Fibroblast of upper back skin (primary cell): Measurements from ENCODE around the gene LURAP1L.

Source experiments
- DNase-seq: peaks from one replicate; pipeline ENCODE4 v3.0.0-alpha.2; 2013

LURAP1L gene

DNA sequence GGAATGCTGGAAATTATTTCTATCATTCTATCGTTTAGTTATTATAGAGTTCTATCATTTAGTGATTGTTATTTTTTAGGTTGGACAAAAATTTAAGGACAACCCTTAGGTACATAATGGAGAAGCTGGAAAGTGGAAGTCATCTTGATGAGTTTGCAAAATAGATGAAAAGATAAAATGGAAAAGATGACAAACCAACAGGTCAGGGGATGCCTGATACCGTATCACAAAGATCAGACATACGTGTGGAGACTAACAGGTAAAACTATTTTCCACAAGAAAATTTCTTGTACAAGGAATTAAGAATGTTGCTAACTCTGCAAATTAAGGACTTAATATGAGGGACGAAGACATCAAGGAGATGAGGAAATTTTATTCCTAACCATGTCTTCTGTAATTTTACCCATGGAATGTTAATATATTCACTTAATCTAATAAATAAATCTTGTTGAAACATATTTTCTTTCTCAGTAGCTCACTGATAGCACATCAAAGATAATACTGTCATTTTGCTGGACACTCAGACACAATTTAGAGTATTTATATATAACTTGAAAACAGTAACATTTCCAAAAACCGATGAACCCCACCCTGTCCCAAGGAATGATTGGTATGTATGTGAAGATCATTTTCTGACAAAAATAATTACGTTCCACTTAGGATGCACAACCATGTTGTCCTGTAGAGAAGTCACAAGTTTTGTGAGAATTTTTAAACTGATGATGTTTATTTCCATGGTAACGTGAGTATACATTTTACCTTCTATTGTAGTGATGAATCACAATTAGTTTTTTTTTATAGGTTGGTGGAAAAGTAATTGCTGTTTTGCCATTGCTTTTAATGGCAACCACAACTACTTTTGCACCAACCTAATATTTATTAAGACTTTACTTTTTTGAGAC lies 2.6 kb downstream of the LURAP1L start:
- no peak for DNase-seq

DNA sequence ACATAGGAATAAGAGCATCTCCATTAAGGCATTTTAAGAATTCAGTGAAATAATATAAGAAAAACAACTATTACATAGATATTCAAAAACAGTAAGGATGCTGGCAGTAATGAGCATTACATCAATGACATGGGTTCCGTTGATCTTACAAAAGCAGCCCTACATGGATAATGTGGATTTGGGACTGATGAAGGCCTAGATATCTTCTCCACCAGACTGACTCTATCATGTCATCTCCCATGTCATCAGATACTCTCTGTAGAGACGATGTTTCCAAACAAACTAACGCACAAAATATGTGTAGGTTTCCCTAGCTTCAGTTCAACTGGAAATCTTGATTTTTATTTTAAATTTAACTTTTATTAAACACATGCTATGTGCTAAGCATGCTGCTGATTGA lies 3.6 kb downstream of the LURAP1L start:
- no peak for DNase-seq

DNA sequence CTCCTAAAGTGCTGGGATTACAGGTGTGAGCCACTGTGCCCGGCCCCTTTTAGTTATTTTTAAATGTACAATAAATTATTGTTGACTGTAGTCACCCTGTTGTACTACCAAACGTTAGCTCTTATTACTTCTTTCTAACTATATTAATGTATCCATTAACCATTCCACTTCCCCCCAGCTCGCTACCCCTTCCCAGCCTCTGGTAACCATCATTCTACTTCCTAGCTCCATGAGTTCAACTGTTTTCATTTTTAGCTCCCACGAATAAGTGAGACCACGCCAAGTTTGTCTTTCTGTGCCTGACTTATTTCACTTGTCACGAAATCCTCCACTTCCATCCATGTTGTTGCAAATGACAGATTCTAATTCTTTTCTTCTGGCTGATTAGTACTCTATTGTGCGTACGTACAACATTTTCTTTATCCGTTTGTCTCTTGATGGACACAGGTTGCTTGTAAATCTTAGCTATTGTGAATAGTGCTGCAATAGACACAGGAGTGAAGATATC lies 6.5 kb downstream of the LURAP1L start:
- no peak for DNase-seq

DNA sequence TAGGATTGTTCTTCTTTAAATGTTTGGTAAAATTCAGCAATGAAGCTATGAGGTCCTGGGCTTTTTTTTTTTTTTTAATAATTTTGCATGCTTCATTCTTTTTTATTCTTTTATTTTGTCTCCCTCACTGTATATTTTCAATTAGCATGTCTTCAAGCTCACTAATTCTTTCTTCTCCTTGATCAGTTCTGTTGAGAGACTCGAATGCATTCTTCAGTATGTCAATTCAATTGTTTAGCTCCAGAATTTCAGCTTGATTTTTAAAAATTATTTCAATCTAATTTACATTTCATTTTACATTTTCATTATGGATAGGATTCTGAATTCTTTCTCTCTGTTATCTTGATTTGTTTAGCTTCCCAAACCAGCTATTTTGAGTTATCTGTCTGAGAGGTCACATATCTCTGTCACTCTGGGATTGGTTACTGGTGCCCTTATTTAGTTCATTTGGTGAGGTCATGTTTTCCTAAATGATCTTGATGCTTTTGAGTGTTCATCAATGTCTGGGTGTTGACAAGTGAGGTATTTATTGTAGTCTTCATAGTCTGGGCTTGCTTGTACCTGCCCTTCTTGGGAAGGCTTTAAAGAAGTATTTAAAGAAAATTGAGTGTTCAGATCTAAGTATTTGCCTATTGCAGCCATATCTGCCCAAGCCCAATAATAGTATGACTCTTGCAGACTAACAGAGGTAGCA lies 9.1 kb downstream of the LURAP1L start:
- DNase-seq, result no peak

DNA sequence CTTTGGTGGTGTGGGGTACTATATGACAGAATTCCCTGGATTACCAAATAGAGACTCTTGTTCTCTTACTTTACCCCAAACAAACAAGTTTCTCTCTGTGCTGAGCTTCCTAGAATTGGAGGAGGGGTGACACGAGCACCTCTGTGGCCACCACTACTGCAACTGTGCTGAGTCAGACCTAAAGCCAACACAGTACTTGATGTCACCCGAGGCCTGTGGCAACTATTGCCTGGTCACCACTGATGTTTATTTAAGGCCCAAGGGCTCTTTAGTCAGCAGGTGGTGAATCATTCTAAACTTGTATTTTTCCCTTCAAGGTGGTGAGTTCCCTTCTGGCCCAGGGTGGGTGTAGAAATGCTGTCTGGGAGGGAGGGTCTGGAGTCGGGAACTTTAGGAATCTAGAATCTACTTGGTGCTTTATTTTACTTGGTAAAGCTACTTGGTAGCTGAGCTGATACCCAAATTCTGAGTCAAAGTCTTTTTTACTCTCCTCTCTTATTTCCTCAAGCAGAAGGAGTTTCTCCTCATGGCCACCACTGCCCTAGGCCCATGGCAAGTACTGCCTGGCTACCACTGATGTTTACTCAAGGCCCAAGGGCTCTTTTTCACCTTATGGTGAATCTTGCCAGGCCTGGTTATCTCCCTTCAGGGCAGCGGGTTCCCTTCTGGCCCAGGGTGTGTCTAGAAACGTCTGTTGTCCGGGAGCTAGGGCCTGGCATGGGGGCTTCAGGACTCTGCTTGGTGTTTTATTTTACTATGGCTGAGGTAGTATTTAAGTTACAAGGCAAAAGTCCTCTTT lies 9.8 kb downstream of the LURAP1L start:
- peak; percentile 75 for DNase-seq

DNA sequence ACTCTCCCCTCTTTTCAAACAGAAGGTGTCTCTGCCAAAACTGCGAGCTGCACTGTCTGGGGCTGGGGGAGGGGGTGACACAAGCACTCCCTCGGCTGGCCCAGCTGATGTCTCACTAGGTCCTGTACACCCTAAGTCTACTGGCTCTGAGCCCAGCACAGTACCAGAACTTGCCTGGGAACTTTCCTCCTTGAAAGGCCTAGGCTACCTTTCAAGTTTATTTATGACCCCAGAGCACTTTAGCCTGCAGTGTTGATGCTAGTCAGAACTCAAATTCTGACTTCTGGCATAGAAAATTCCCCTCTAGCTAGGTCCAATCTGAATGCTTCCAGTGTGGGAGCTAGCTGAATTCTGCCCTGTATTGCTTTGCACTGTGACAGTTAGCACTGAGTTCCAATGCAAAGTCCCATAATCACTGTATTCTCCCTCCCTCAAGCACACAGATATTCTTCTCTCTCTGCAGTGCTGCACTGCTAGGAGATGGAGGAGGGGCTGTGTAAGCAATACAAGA lies 10.5 kb downstream of the LURAP1L start:
- DNase-seq, result peak; percentile 44

DNA sequence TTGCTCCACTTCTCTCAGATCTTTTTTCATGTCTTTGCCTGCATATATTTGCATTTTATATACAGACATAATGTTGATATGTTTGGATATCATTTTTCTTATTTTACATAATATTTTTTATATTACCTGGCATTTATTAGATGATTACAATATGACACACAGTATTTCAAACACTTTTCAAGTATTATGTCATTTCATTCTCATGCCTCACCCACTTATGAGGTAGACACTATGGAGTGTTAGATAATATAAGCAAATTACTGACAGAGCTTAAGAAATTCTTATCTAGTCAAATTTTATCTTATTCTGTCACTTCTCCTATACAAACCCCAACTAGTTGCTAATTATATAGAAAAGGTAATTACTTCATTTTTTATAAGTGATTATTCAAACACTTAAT lies 11.1 kb downstream of the LURAP1L start:
- no peak for DNase-seq

DNA sequence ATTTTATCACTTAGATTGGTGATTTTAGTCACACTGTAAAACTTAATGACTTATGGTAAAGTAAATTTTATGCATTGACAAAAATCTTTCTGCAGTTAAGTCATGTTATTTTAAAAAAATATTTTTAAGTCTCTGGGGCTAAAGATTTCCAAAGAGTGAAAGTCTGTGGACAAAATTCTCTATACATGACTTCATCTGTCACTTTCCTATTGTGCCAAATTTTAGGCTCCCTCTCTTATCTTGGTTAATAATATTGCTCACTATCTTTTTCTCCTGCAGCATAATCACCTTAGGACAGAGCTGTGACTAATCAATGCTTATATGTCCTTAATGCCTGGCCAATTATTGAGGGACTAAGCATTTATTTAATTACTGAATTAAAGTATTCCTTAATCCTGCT lies 15.2 kb downstream of the LURAP1L start:
- no peak for DNase-seq

DNA sequence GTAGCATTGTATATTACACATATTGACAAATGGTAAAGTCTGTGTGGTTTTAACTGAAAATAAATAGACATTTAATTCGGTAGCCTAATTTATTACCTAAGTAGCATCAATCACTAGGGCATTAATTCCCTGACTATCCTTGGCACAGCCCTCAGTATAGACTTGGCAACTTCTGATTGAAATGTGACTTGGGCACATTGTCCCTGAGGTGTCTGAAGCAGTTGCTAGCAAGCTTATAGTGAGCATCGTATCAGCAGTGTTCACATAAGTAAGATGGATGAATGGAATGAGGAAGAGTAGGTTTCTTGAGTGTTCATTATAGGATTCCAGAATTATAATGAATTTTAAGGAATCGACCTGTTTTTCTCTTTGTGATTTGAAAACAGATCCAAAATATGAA lies 16.1 kb downstream of the LURAP1L start:
- no peak for DNase-seq

DNA sequence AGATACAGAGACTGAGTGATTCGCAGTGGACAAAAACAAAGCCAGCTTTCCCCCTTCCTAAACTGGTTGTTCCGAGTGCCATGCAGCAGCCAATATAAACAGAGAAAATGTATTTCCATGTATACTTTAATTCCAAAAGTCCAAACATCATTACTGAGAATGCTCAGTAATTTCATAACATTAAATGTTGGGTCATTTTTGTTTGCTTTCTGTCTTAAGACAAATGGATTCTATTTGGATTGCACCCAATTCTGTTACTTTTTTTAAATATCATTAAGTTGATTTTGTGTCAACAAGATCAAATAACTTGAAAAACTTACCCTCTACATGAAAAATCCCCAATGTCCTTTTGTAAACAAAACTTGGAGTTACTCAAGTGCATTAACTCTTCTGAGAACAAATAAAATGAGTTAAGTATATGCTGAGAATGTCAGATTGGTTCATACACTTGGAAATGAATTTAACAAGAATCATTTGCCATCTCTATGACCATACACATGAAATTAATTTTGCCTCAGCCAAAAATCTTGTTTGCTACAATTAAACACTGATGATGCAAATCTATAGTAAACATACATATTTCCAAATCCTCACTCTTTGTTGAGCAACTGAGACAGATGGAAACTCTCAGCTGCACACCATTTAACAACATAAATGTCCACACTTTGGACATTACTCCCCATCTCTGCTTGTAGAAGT lies 19.4 kb downstream of the LURAP1L start:
- DNase-seq, result no peak

DNA sequence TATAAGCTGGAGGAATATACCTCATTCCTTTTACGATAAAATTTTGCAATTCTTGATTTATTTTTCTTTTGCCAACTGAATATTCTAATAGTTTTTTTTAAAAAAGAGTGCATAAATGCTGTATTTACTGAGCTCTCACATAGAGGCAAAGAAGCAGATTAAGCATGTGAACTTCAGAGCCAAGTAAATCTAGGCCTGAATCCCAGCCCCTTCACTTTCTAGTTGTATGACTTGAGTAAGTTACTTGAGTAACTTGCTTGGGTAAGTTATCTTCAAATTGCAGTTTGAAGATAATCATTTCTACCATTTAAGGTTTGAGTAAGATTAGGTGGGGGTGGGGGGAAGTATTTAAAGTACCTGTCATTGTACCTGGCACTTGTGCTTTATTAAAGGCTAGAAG lies 21.8 kb downstream of the LURAP1L start:
- DNase-seq, result no peak

DNA sequence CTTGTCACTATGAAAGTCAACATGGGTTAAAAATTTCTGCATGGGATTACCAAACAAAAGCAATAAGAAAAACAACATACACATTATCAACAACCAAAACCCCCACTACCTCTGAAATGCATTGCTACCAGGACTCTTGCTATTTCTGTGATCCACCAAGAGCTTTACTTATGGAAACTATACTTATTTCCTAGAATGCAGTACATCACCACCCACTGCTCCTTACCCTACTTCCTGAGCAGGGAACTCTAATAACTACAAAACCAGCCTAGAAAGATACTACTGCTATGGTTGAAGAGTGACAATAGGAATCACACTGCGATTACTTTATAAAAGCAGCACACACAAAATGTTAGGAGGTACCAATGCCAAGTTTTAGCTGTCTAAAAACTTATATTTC lies 22.2 kb downstream of the LURAP1L start:
- no peak for DNase-seq

DNA sequence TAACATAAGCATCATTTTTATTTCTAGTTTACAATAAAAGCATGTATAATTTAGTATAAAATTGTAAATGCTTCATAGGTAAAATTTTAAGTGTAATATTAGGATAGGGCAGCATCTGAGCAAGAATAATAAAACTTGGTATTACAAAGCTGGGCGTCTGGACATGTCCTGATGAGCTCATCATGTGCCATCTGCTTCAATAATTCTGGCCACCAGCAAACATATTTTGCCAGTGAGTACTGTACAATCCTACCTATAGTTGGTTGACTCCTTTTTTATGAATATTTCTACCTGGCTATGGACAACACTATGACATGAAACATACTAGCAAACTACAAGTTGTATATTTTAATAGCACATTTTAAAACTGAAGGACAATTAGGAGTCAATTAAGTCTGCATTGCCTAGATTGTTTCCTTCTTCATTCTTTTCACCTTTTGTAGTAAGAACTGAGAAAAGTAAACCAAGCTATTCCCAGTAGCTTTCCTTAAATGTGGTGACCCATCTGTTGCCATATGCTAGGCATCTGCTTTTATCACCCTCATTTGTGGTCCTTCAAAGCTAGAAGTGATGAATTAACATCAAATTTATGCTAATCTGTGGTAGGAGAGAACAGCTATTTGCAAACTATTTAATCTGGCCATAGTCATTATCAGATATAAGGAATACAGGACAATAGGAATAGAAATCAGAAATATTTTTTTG lies 23.4 kb downstream of the LURAP1L start:
- DNase-seq, result no peak

DNA sequence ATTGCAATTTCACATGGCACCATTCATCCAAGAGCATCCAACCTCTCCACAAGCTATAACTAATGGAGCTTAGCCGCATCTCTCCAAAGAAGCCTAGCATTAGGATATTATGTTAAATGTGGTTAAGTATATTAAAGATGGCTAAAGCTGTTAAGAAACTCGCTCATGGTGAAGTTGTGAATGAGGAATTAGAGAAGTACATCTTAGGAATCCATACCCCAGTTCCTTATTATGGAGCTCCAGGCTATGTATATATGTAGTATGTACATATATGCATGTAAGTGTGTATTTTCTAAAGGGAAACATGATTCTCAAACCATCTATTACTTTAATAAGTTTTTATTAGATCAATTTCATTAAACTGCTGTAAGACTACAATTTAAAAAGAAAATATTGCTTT lies 26.4 kb downstream of the LURAP1L start:
- no peak for DNase-seq

DNA sequence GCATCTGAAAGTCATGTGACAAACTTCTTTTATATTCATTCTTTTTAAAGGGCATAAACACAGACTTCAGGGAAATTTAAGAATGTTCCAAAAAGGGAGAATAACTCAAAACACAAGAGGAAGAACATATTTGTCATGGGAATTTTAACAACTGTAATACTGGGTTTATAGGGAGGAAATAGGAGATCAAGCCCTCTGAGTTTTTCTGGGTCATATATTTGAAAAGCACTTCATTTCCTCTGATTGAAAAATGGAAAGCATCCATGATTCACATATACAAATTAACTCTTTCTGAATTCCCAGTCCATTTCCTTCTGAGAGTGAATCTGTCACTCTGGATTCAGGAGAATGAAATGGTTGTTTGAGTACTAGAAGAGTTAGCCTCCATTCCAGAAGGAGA lies 26.8 kb downstream of the LURAP1L start:
- no peak for DNase-seq

DNA sequence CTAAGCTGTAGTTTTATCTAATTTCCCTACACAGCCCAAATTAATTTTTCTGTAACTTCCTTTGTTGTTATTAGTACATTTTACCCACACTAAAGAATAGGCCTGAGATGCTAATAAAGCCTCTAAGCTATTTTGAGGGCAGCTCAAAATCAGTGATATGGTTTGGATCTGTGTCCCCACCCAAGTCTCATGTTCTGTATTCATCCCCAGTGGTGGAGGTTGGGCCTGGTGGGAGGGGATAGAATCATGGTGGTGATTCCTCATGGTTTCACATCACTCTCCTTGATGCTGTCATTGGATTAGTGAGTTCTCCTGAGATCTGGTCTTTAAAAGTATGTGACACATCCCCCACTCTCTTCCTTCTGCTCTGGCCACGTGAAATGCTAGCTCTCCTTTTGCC lies 27.3 kb downstream of the LURAP1L start:
- no peak for DNase-seq

DNA sequence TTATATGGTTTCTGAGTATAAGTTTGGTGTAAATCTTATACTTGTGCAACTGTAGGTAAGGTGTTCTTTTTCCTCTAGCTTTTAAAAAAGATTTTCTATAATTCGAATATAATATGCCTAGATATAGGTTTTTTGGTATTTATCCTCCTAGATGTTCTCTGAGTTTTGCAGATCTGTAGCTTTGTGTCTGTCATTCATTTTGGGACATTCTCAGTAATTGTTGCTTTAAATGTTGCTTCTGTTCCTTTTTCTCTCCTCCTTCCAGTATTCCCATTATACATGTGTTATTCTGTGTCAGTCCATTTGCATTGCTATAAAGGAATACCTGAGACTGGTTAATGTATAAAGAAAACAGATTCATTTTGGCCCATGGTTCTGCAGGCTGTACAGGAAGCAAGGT lies 33.7 kb downstream of the LURAP1L start:
- no peak for DNase-seq

DNA sequence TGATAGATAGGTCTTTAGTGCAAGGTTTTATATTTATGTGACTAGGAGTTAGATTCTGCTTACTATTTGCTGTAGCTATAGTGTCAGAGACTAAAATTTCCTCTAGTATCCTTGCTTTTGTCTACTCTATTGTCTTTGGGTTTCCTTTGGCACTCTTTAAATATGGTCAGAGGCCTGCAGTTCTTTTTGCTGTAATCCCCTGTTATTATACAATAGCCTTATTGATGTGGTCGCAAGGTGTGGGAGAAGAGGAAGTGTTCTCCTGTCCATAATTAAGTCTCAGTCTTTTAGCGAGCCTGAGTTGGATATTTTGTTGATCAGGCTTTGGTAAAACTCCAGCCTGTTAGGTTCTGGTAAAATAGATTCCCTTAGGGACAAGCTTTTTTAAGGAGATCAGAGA lies 34.9 kb downstream of the LURAP1L start:
- DNase-seq, result no peak

DNA sequence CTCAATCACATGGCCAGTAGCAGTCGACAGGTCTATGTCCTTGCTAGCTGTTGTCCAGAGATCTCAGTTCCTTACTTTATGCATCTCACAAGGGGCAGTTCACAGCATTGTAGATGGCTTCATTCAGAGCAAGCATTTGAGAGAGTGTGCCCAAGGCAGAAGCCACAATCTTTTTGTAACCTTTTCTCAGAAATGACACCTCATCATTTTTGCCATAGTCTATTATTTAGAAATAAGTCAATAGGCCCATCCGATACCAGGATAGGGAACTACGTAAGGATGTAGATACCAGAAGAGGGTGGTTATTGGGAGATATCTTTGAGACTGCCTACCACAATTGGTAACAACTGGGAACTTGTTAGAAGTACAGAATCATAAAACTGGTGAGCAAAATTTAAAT lies 37.1 kb downstream of the LURAP1L start:
- no peak for DNase-seq

DNA sequence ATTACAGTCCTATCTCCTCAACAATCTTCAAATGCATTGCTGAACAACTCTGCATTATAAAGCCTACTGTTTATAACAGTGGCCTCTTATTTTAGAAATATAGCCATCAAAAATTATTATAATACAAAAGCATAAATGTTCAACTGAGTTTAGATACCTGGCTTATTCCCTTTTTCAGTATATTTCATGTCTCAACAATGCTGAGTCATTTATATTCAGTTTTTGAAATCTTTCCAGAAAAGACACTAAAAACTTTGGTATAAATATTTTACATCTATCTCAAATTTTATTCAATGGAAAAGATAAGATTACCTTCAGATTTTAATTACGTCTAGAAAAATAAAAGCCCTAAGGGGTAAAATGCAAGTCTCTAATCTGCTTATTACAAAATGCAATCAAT lies 37.9 kb downstream of the LURAP1L start:
- DNase-seq, result peak; percentile 21

DNA sequence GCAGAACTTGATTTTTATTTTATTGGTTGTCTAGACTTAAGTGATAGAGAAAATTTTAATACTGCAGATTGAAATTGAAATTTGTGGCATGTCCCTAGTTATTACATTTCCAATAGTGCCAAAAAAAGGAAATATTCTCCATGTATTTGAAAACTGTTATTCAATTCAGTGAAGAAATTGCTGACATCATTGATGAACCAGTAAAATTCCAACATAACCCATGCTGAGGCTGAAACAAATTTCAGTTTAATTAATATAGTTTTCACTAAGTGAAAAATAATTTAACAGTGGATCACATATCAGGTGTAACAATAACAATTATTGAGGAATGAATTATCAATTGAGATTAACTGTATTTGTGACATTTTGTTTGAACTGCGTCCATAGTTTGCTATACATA lies 38.7 kb downstream of the LURAP1L start:
- DNase-seq, result no peak
